Tibial artery (tissue), 4 donors: ENCODE results near the gene UGT2A1.

Experiments used
- DNase-seq, 2 donors: peaks; one replicate each; pipeline ENCODE4 v3.0.0-alpha.2; 2019
- H3K27ac ChIP-seq, 2 donors: fragments of 200-600 bp; sonication (generic) in 1 of 2; 1 replicate in 1 of 2; 2 replicates in 1 of 2; pipeline ENCODE4 v1.5.1; 2018 to 2019; ENCODE audit warnings: mild to moderate bottlenecking in 1 of 2
- H3K27me3 ChIP-seq, 2 donors: fragments of 200-600 bp; sonication (generic) in 1 of 2; one replicate each; pipeline versions ENCODE4 v1.5.1 to v1.6.0; 2016 to 2019
- H3K36me3 ChIP-seq, 3 donors: fragments of 200-600 bp; sonication (generic) in 2 of 3; one replicate each; pipeline ENCODE4 v1.5.1; 2016 to 2019; ENCODE audit warnings: mild to moderate bottlenecking in 2 of 3
- H3K4me1 ChIP-seq, 4 donors: fragments of 200-600 bp; sonication (generic) in 2 of 4; 1 replicate in 3 of 4; 2 replicates in 1 of 4; pipeline ENCODE4 v1.5.1; 2016 to 2019
- H3K4me3 ChIP-seq, 2 donors: fragments of 200-600 bp; sonication (generic) in 1 of 2; 1 replicate in 1 of 2; 2 replicates in 1 of 2; pipeline ENCODE4 v1.5.1; 2018 to 2019; ENCODE audit warnings: mild to moderate bottlenecking in 2 of 2
- H3K9me3 ChIP-seq, 3 donors: fragments of 200-600 bp; sonication (generic) in 1 of 3; one replicate each; pipeline ENCODE4 v1.5.1; 2016 to 2019
- CTCF ChIP-seq, 2 experiments: fragments of 200-600 bp in 1 of 2; fragments of 450-650 bp in 1 of 2; IDR thresholded peaks; one replicate each; pipeline ENCODE4 v1.5.1; 2017 to 2019; ENCODE audit warnings: antibody characterized with exemption in 2 of 2, mild to moderate bottlenecking in 1 of 2, moderate library complexity in 1 of 2
- intact Hi-C: fragments of 100-400 bp; cut with DNase I; formaldehyde crosslinking; loops from one replicate; pipeline ENCODE4 v1.15.0; 2023; ENCODE audit warnings: low total_unique reads

Gene UGT2A1

GRCh38 chr4:69549651-69550050 lies 103.4 kb downstream of the UGT2A1 start:
- no peaks in the 10 kb centered on the region for H3K27me3 ChIP-seq
- H3K36me3 ChIP-seq, result no peaks in the 10 kb centered on the region
- TF ChIP-seq CTCF (IDR thresholded peaks at IDR 0.05), result no peak
- DNase-seq, result no peak
- no peak overlapping the region for H3K4me3 ChIP-seq
- H3K27ac ChIP-seq, result no peak overlapping the region
- no peaks in the 10 kb centered on the region for H3K4me1 ChIP-seq
- no peaks in the 10 kb centered on the region for H3K9me3 ChIP-seq
- intact Hi-C loops, result no loop called here

- no peak overlapping the region for H3K27ac ChIP-seq
- H3K27me3 ChIP-seq, result no peaks in the 10 kb centered on the region
- no peak overlapping the region for H3K4me3 ChIP-seq
- H3K36me3 ChIP-seq, result no peaks in the 10 kb centered on the region
- no peaks in the 10 kb centered on the region for H3K4me1 ChIP-seq
- DNase-seq, result no peak
- no peaks in the 10 kb centered on the region for H3K9me3 ChIP-seq
- intact Hi-C loops, result no loop called here
- TF ChIP-seq CTCF (IDR thresholded peaks at IDR 0.05), result no peak
Observed at GRCh38 chr4:69546134-69546765, 106.8 kb downstream of the UGT2A1 start.
